Urinary bladder (tissue), 4 donors: ENCODE data around the gene RPS6KA6. TPM values are rescaled to one million over a fixed set of nuclear protein-coding genes. Genes with fewer than 3 reads are reported as not detected.

Experiments
- DNase-seq: peaks from one replicate; pipeline ENCODE4 v3.0.0-alpha.2; 2015; ENCODE audit errors: extremely low spot score
- H3K27ac ChIP-seq: one replicate; pipeline ENCODE4 v1.5.1; 2013; ENCODE audit warnings: low read depth, mild to moderate bottlenecking, moderate library complexity
- H3K36me3 ChIP-seq: one replicate; pipeline ENCODE4 v1.6.1; 2013; ENCODE audit warnings: mild to moderate bottlenecking, moderate library complexity; ENCODE audit not compliant: insufficient read depth
- H3K4me1 ChIP-seq: one replicate; pipeline ENCODE4 v1.6.1; 2013; ENCODE audit warnings: mild to moderate bottlenecking, moderate library complexity; ENCODE audit not compliant: insufficient read depth
- H3K4me3 ChIP-seq: one replicate; pipeline ENCODE4 v1.5.1; 2013; ENCODE audit warnings: low read depth, low read length
- WGBS: extraction: QIAGEN DNeasy Blood & Tissue Kit; methylation state at CpG from one replicate; pipeline ENCODE4 v1.1.7; 2013; 5-methylcytosine and 5-hydroxymethylcytosine counted together
- polyA plus RNA-seq: library from polyadenylated mRNA; stranded (reverse); fragments of 200-250 nt; gene quantifications from one replicate; pipeline ENCODE4 v1.2.3, GENCODE V29; 2013
- total RNA-seq: library from RNA; depleted of rRNA; stranded (reverse); fragments of >200 nt; gene quantifications from one replicate; pipeline ENCODE4 v1.2.3, GENCODE V29; 2014
- donor health status: healthy with polysubstance abuse.
- donor health status: healthy.

RPS6KA6 gene
- total RNA-seq = 9.6 TPM
- polyA plus RNA-seq = 1.4 TPM

GRCh38 chrX:84187533-84188319 is at the start of gene RPS6KA6:
TSS of gene RPS6KA6 (minus strand) at chrX:84188199. CDS start at chrX:84187899, 300 bp downstream.
- Histone ChIP-seq H3K4me1 (no peaks in the 10 kb centered on the region), H3K36me3 (no peaks in the 10 kb centered on the region), H3K4me3 (peak within 1 kb of the TSS; percentile 53), H3K27ac (peak within 1 kb of the TSS; percentile 29)
- WGBS = 1% methylated on average over 77 of the region's 81 CpGs
- DNase-seq = no peak

GRCh38 chrX:84224741-84225140 is 36.7 kb upstream of the RPS6KA6 start:
- no peaks in the 10 kb centered on the region for H3K36me3 ChIP-seq
- no peaks in the 10 kb centered on the region for H3K4me1 ChIP-seq
- DNase-seq = no peak
- 88% methylated on average over 3 of the region's 3 CpGs for WGBS
- H3K4me3 ChIP-seq = no peak overlapping the region
- H3K27ac ChIP-seq = no peak overlapping the region

- H3K4me1 ChIP-seq = no peaks in the 10 kb centered on the region
- H3K27ac ChIP-seq = no peak overlapping the region
- no peaks in the 10 kb centered on the region for H3K36me3 ChIP-seq
- no peak for DNase-seq
- H3K4me3 ChIP-seq = no peak overlapping the region
These were observed 35.3 kb upstream of the RPS6KA6 start for GRCh38 chrX:84223261-84223660.

DNA sequence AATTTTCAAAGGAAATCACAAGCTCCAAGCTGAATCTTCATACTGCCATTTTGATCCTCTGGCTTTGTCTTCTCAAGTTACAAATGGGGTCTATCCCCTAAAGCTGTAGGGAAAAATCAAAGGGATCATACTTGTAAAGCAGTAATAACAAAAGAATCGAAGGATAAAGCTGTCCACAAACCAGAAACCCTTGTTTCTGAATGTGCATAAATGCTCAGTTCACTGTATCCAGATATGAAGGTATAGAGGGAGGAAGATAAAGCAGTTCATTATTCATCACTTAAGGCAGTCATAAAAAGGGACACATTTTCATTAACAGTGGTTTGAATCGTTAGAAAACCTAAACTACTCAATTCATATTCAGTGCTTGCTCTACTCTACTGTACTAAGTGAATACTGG is 33.2 kb upstream of the RPS6KA6 start:
- DNase-seq = no peak
- WGBS = 28% methylated on average over 2 of the region's 2 CpGs
- no peak overlapping the region for H3K27ac ChIP-seq
- H3K4me1 ChIP-seq = no peaks in the 10 kb centered on the region
- H3K4me3 ChIP-seq = no peak overlapping the region
- no peaks in the 10 kb centered on the region for H3K36me3 ChIP-seq

DNA sequence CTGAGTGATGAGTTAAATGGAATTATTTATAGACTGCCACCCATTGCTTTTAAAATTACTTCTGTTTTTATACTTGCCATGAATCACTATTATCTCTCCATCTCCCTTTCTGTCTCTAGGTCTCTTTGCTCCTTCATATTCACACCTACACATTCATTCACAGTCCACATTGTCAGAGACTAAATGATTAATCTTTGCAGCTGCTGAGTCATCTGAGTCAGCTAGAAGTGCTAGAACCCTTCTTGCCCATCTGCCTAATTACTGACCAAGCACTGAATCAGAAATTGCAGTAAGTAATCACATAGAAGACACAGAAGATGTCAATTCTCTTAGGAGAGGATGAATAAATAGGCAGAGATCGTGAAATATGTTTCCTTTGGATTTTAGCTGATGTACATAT is 31.6 kb upstream of the RPS6KA6 start:
- 78% methylated on average over 1 of the region's 1 CpG for WGBS
- no peak overlapping the region for H3K27ac ChIP-seq

GRCh38 chrX:84218726-84219125 is 30.7 kb upstream of the RPS6KA6 start:
- Histone ChIP-seq H3K4me1 (no peaks in the 10 kb centered on the region), H3K36me3 (no peaks in the 10 kb centered on the region), H3K27ac (no peak overlapping the region), H3K4me3 (no peak overlapping the region)
- DNase-seq = no peak
- WGBS = 24% methylated on average over 1 of the region's 1 CpG

More for the DNA sequence above, 31.6 kb upstream of the RPS6KA6 start:
- Histone ChIP-seq H3K4me3 (no peak overlapping the region), H3K36me3 (no peaks in the 10 kb centered on the region), H3K4me1 (no peaks in the 10 kb centered on the region)
- no peak for DNase-seq

DNA sequence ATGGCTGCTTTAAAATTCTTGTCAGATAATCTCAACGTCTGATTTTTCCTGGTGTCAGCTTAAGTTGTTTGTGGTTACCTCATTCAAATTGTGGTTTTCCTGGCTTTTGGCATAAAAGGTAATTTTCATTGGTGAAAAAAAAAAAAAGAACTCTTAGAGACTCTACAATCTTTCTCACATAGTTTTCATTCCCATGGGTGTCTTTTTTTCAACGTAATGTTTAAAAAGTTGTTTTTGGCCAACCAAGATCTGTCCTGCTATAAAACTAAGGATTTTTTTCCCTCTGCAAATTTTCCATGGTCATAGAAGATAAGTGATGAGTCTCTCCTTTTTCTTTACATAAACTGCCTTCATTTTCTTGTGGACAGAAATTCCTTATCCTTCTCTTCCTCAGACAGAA is 28.9 kb upstream of the RPS6KA6 start:
- Histone ChIP-seq H3K36me3 (no peaks in the 10 kb centered on the region), H3K4me3 (no peak overlapping the region), H3K4me1 (no peaks in the 10 kb centered on the region), H3K27ac (no peak overlapping the region)
- no peak for DNase-seq
- 26% methylated on average over 2 of the region's 2 CpGs for WGBS

DNA sequence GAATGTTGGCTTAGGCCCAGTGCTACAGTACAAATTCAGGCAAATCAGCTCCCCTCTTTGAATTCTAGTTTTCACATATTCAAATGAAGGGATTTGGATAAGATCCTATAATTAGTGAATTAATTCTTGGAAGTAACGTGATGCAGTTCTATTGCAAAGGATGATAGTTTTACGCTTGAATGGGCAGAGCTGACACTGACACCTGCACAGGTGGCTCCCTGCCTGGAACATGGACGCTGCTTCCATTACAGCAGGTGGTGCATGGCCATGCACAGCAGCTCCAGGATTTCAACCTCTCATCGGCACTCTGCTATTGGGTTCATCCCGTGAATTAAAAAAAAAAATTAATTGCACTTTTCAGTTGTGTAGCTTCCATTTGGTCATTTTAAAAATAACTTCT is 28.4 kb upstream of the RPS6KA6 start:
- Histone ChIP-seq H3K4me3 (no peak overlapping the region), H3K27ac (no peak overlapping the region), H3K4me1 (no peaks in the 10 kb centered on the region), H3K36me3 (no peaks in the 10 kb centered on the region)
- 84% methylated on average over 5 of the region's 5 CpGs for WGBS
- DNase-seq = no peak

- no peaks in the 10 kb centered on the region for H3K4me1 ChIP-seq
- no peak for DNase-seq
- no peak overlapping the region for H3K27ac ChIP-seq
- H3K36me3 ChIP-seq = no peaks in the 10 kb centered on the region
- no peak overlapping the region for H3K4me3 ChIP-seq
These were observed 17.3 kb upstream of the RPS6KA6 start for GRCh38 chrX:84205276-84205675.

- DNase-seq = no peak
- H3K27ac ChIP-seq = no peak overlapping the region
- H3K4me1 ChIP-seq = no peaks in the 10 kb centered on the region
- H3K36me3 ChIP-seq = no peaks in the 10 kb centered on the region
- no peak overlapping the region for H3K4me3 ChIP-seq
- 90% methylated on average over 1 of the region's 1 CpG for WGBS
These were observed 11.7 kb upstream of the RPS6KA6 start for GRCh38 chrX:84199688-84200087.

DNA sequence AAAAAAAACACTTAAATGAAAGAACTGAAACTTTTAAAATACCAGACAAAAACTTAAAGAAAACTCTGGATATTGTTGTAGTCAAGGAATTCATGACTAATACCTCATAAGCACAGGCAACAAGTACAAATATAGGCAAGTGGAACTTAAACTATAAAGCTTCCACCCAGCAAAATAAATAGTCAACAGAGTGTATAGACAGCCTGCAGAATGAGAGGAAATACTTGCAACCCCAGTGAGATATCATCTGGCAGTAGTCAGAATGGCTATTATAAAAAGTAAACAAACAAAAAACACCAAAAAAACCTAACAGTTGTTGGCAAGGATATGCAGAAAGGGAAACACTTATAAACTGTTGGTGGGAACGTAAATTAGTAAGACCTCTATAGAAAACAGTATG is 9.6 kb upstream of the RPS6KA6 start:
- no peaks in the 10 kb centered on the region for H3K4me1 ChIP-seq
- H3K4me3 ChIP-seq = no peak overlapping the region
- WGBS = 58% methylated on average over 1 of the region's 1 CpG

DNA sequence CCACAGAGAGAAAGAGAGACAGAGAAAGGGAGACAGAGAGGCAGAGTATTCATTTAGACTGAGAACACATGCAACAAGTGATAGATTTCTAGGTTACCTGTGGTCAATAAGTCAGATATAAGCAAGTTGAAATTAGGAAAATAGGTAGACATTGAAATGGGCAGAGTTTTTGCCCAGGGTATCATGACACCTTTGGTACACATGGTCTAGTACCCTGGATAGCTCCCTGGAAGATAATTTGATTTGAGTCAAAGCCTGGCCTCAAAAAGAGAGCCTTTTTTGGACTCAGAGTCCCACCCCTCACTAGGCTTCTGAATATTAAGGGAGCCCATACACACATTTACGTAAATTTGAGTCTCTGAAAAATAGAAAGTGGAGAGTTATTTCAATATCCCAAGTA is 4.0 kb upstream of the RPS6KA6 start:
- H3K4me3 ChIP-seq = no peak overlapping the region
- H3K36me3 ChIP-seq = no peaks in the 10 kb centered on the region
- WGBS = 91% methylated on average over 1 of the region's 1 CpG

More for the DNA sequence above, 9.6 kb upstream of the RPS6KA6 start:
- Histone ChIP-seq H3K27ac (no peak overlapping the region), H3K36me3 (no peaks in the 10 kb centered on the region)
- DNase-seq = no peak

GRCh38 chrX:84189125-84189524 is 1.1 kb upstream of the RPS6KA6 start:
- no peak overlapping the region for H3K4me3 ChIP-seq
- WGBS = 40% methylated on average over 6 of the region's 6 CpGs
- no peaks in the 10 kb centered on the region for H3K36me3 ChIP-seq
- no peak for DNase-seq
- no peak overlapping the region for H3K27ac ChIP-seq
- H3K4me1 ChIP-seq = no peaks in the 10 kb centered on the region

More for the DNA sequence above, 4.0 kb upstream of the RPS6KA6 start:
- no peak for DNase-seq
- no peaks in the 10 kb centered on the region for H3K4me1 ChIP-seq
- H3K27ac ChIP-seq = no peak overlapping the region

DNA sequence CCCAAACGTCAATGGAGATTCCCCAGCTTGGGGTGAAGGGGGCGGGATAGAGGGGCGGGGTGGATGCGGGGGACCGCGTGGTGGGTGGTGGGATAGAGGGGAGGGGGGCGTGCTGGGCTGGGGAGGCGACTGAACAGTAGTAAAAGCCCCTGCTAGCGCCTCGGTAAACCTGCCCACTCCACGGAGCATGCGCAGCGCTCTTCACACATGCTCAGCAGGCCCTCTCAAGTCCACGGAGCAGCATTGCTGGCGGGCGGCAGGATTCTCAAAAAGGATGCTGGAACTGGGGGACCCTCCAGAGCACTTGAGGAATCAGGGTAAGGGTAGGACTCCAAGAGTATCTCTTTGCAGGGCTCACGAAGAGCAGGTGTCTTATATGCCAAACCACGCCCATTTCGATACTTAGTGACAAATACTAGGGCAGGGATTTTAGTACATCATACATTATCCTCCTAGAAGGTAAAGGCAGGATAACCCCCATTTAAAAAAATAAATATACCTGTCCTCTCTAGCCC is 378 bp upstream of the RPS6KA6 start:
- peak; percentile 45 for DNase-seq
- H3K36me3 ChIP-seq = no peaks in the 10 kb centered on the region
- no peaks in the 10 kb centered on the region for H3K4me1 ChIP-seq
- no peak overlapping the region for H3K27ac ChIP-seq
- peak overlapping the region; percentile 53 for H3K4me3 ChIP-seq
- 5% methylated on average over 15 of the region's 19 CpGs for WGBS
